GM23248 (cell line): ENCODE measurements around the gene MCRS1. TPM values are rescaled to one million over a fixed set of nuclear protein-coding genes. Genes with fewer than 3 reads are reported as not detected.

Experiments
- DNase-seq: peaks from one replicate; pipeline ENCODE4 v3.0.0-alpha.2; 2015
- H2AFZ ChIP-seq: fragments of 200-600 bp; sonication (generic); 2 replicates; pipeline ENCODE4 v1.6.1; 2016; ENCODE audit warnings: antibody characterized with exemption
- H3F3A ChIP-seq: fragments of 200-600 bp; sonication (generic); 2 replicates; pipeline ENCODE4 v1.6.1; 2016; ENCODE audit warnings: mild to moderate bottlenecking, antibody characterized with exemption, mixed run types; ENCODE audit not compliant: insufficient read depth
- H3K27ac ChIP-seq: fragments of 200-600 bp; sonication (generic); 2 replicates; pipeline ENCODE4 v1.5.1; 2016; ENCODE audit warnings: mild to moderate bottlenecking
- H3K27me3 ChIP-seq: fragments of 200-600 bp; sonication (generic); replicated peaks from 2 replicates; pipeline ENCODE4 v1.6.1; 2016; ENCODE audit warnings: mild to moderate bottlenecking; ENCODE audit not compliant: insufficient read depth
- H3K36me3 ChIP-seq: fragments of 200-600 bp; sonication (generic); 2 replicates; pipeline ENCODE4 v1.6.1; 2016; ENCODE audit warnings: low read depth, mild to moderate bottlenecking
- H3K4me1 ChIP-seq: fragments of 200-600 bp; sonication (generic); 2 replicates; pipeline ENCODE4 v1.6.1; 2016; ENCODE audit warnings: mild to moderate bottlenecking; ENCODE audit not compliant: insufficient read depth
- H3K4me2 ChIP-seq: fragments of 200-600 bp; sonication (generic); one replicate; pipeline ENCODE4 v1.6.1; 2016; ENCODE audit warnings: mild to moderate bottlenecking; ENCODE audit not compliant: unreplicated experiment
- H3K4me3 ChIP-seq: fragments of 200-600 bp; sonication (generic); 2 replicates; pipeline ENCODE4 v1.5.1; 2016; ENCODE audit warnings: mild to moderate bottlenecking
- H3K79me2 ChIP-seq: fragments of 200-600 bp; sonication (generic); 2 replicates; pipeline ENCODE4 v1.6.1; 2016; ENCODE audit warnings: mild to moderate bottlenecking; ENCODE audit not compliant: insufficient read depth
- H3K9ac ChIP-seq: fragments of 200-600 bp; sonication (generic); 2 replicates; pipeline ENCODE4 v1.6.1; 2016; ENCODE audit warnings: mild to moderate bottlenecking
- H3K9me2 ChIP-seq: fragments of 200-600 bp; sonication (generic); 2 replicates; pipeline ENCODE4 v1.6.1; 2016; ENCODE audit warnings: mixed run types, mild to moderate bottlenecking, moderate library complexity; ENCODE audit not compliant: insufficient read depth
- H3K9me3 ChIP-seq: fragments of 200-600 bp; sonication (generic); one replicate; pipeline ENCODE4 v1.6.1; 2017; ENCODE audit warnings: low read depth
- H4K20me1 ChIP-seq: fragments of 200-600 bp; sonication (generic); 2 replicates; pipeline ENCODE4 v1.6.0; 2016; ENCODE audit not compliant: insufficient read depth
- EZH2 ChIP-seq: fragments of 200-600 bp; sonication (generic); IDR thresholded peaks from 2 replicates; pipeline ENCODE4 v1.6.1; 2018; ENCODE audit warnings: antibody characterized with exemption, mild to moderate bottlenecking; ENCODE audit not compliant: insufficient read depth, poor library complexity, severe bottlenecking
- EZH2phosphoT487 ChIP-seq: fragments of 200-600 bp; sonication (generic); IDR thresholded peaks from 2 replicates; pipeline ENCODE4 v1.6.1; 2018; ENCODE audit warnings: antibody characterized with exemption, moderate library complexity, mild to moderate bottlenecking, low read depth; ENCODE audit not compliant: insufficient read depth
- WGBS, 2 experiments: methylation state at CpG; one replicate each; pipeline ENCODE4 v1.1.6; 2015 to 2017; ENCODE audit warnings: low lambda C conversion rate in 2 of 2, low coverage in 1 of 2; ENCODE audit errors: missing lambda C conversion rate in 2 of 2; 5-methylcytosine and 5-hydroxymethylcytosine counted together
- in situ Hi-C: fragments of 300-500 bp; cut with MboI; formaldehyde crosslinking; loops from 2 replicates; pipeline ENCODE4 v1.15.0; 2020
- polyA plus RNA-seq: library from polyadenylated mRNA; unstranded; fragments of >200 nt; fragmentation: Nextera tagmentation; extraction: Ambion mirVana; gene quantifications from 2 replicates; pipeline ENCODE4 v1.2.1, GENCODE V29; 2016
- total RNA-seq: library from RNA; depleted of rRNA; stranded (reverse); fragments of >200 nt; shearing (Covaris generic); gene quantifications from 2 replicates; pipeline ENCODE4 v1.2.3, GENCODE V29; 2014

The MCRS1 gene
- total and polyA plus RNA-seq, 2 experiments from 2014 or later = 54.9 to 64.2 TPM

GRCh38 chr12:49557187-49557916, 10.6 kb downstream of the MCRS1 start:
- DNase-seq = no peak
- Histone ChIP-seq H3K4me2 (no peak overlapping the region), H3K9me3 (no peaks in the 10 kb centered on the region), H2AFZ (no peak overlapping the region), H3F3A (no peaks in the 10 kb centered on the region), H3K9ac (no peak overlapping the region), H3K36me3 (no peaks in the 10 kb centered on the region; the same call in 1 of the 2 replicates), H3K4me3 (no peak overlapping the region), H3K27me3 (no peaks in the 10 kb centered on the region), H3K9me2 (no peaks in the 10 kb centered on the region), H3K4me1 (no peaks in the 10 kb centered on the region), H3K79me2 (no peaks in the 10 kb centered on the region), H4K20me1 (no peaks in the 10 kb centered on the region), H3K27ac (no peak overlapping the region)
- TF ChIP-seq EZH2 (no peak), EZH2phosphoT487 (no peak)
- 92 to 94% methylated on average over 14 to 18 of the region's 18 CpGs for WGBS, 2 experiments
- in situ Hi-C loops = no loop called here

- DNase-seq = no peak
- 85 to 87% methylated on average over 12 of the region's 12 CpGs for WGBS, 2 experiments
Observed at GRCh38 chr12:49556391-49557186, 11.4 kb downstream of the MCRS1 start.

GRCh38 chr12:49555631-49556390, 12.1 kb downstream of the MCRS1 start:
- Histone ChIP-seq H3F3A (no peaks in the 10 kb centered on the region), H3K27ac (no peak overlapping the region), H3K4me1 (no peaks in the 10 kb centered on the region), H3K27me3 (0 out of 2 replicates have a peak, but pooled peaks cover 5% of the 10 kb centered on the region), H3K9ac (no peak overlapping the region), H2AFZ (no peak overlapping the region), H3K79me2 (no peaks in the 10 kb centered on the region), H3K9me3 (no peaks in the 10 kb centered on the region), H4K20me1 (no peaks in the 10 kb centered on the region), H3K36me3 (no peaks in the 10 kb centered on the region), H3K4me3 (no peak overlapping the region), H3K9me2 (no peaks in the 10 kb centered on the region), H3K4me2 (no peak overlapping the region)
- DNase-seq = no peak
- WGBS, 2 experiments = 84 to 86% methylated on average over 15 to 18 of the region's 18 CpGs
- in situ Hi-C loops = no loop called here
- TF ChIP-seq EZH2 = no peak
- no peak for TF ChIP-seq EZH2phosphoT487

More at GRCh38 chr12:49556391-49557186, 11.4 kb downstream of the MCRS1 start:
- no peaks in the 10 kb centered on the region for H3F3A ChIP-seq
- no peaks in the 10 kb centered on the region for H3K9me2 ChIP-seq
- no peak overlapping the region for H3K27ac ChIP-seq
- H3K9me3 ChIP-seq = no peaks in the 10 kb centered on the region
- TF ChIP-seq EZH2 = no peak
- no peak for TF ChIP-seq EZH2phosphoT487
- H3K9ac ChIP-seq = no peak overlapping the region
- no peak overlapping the region for H3K4me2 ChIP-seq
- in situ Hi-C loops = no loop called here
- H3K27me3 ChIP-seq = 0 out of 2 replicates have a peak, but pooled peaks cover 4% of the 10 kb centered on the region
- H3K36me3 ChIP-seq = no peaks in the 10 kb centered on the region
- H3K4me1 ChIP-seq = no peaks in the 10 kb centered on the region
- H3K4me3 ChIP-seq = no peak overlapping the region
- H4K20me1 ChIP-seq = no peaks in the 10 kb centered on the region
- no peak overlapping the region for H2AFZ ChIP-seq
- no peaks in the 10 kb centered on the region for H3K79me2 ChIP-seq

GRCh38 chr12:49554266-49554665, 13.7 kb downstream of the MCRS1 start:
- Histone ChIP-seq H3K9ac (no peak overlapping the region), H3K27ac (no peak overlapping the region), H3K4me2 (no peak overlapping the region), H3K36me3 (no peaks in the 10 kb centered on the region), H3F3A (no peaks in the 10 kb centered on the region), H3K9me2 (no peaks in the 10 kb centered on the region), H3K4me1 (no peaks in the 10 kb centered on the region), H3K9me3 (no peaks in the 10 kb centered on the region), H2AFZ (no peak overlapping the region), H3K27me3 (peaks cover 5% of the 10 kb centered on the region; the same call in 1 of the 2 replicates), H4K20me1 (no peaks in the 10 kb centered on the region), H3K79me2 (no peaks in the 10 kb centered on the region), H3K4me3 (no peak overlapping the region)
- DNase-seq = no peak
- in situ Hi-C loops = no loop called here
- WGBS, 2 experiments = 69% methylated on average over 15 of the region's 15 CpGs
- TF ChIP-seq EZH2phosphoT487 = no peak
- TF ChIP-seq EZH2 = no peak
